ENCODE results near the gene IPCEF1.

GRCh38 chr6:154388803-154389202 is 32.2 kb upstream of the IPCEF1 start:
- TF ChIP-seq, protein P1, sequence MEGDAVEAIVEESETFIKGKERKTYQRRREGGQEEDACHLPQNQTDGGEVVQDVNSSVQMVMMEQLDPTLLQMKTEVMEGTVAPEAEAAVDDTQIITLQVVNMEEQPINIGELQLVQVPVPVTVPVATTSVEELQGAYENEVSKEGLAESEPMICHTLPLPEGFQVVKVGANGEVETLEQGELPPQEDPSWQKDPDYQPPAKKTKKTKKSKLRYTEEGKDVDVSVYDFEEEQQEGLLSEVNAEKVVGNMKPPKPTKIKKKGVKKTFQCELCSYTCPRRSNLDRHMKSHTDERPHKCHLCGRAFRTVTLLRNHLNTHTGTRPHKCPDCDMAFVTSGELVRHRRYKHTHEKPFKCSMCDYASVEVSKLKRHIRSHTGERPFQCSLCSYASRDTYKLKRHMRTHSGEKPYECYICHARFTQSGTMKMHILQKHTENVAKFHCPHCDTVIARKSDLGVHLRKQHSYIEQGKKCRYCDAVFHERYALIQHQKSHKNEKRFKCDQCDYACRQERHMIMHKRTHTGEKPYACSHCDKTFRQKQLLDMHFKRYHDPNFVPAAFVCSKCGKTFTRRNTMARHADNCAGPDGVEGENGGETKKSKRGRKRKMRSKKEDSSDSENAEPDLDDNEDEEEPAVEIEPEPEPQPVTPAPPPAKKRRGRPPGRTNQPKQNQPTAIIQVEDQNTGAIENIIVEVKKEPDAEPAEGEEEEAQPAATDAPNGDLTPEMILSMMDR (optimal IDR thresholded peaks at IDR 0.05 in 1 of 3, IDR thresholded peaks at IDR 0.05 in 1 of 3, conservative IDR thresholded peaks at IDR 0.05 in 1 of 3; ENCODE audit: extremely low read depth in 1 of 3, insufficient read depth in 2 of 3, low read length in 3 of 3) = no peak
- TF ChIP-seq EZH2 (IDR thresholded peaks at IDR 0.05; ENCODE audit: low read length) = no peak

All from keratinocyte (primary cell).